ENCODE results near the gene SLC25A13.
"Not testable (repeated sequence)": the region's sequence is repeated elsewhere in the genome, so short reads cannot be mapped to it uniquely, and the experiment has no call there.

The SLC25A13 gene

GRCh38 chr7:96321658-96322372, at the start of gene SLC25A13:
Gene SLC25A13 (minus strand): TSS chr7:96322098. CDS start chr7:96321956, 142 bp downstream.
- DNase-seq (ENCODE audit: low read depth in 2 of 2): peak; percentile 21 to 25

GRCh38 chr7:96365916-96366315, 44.0 kb upstream of the SLC25A13 start:
- DNase-seq (ENCODE audit: low read depth in 2 of 2): not testable (repeated sequence)

GRCh38 chr7:96361116-96361857, 39.4 kb upstream of the SLC25A13 start:
- no peak for DNase-seq (ENCODE audit: low read depth in 2 of 2)

GRCh38 chr7:96359876-96360275, 38.0 kb upstream of the SLC25A13 start:
- no peak for DNase-seq (ENCODE audit: low read depth in 2 of 2)

- DNase-seq (ENCODE audit: low read depth in 2 of 2): not testable (repeated sequence)
Measured at GRCh38 chr7:96358236-96358971, 36.5 kb upstream of the SLC25A13 start.

- no peak for DNase-seq (ENCODE audit: low read depth in 2 of 2)
Measured at GRCh38 chr7:96355990-96356506, 34.1 kb upstream of the SLC25A13 start.

- no peak for DNase-seq (ENCODE audit: low read depth in 2 of 2)
Measured at GRCh38 chr7:96354881-96355280, 33.0 kb upstream of the SLC25A13 start.

GRCh38 chr7:96349572-96349971, 27.7 kb upstream of the SLC25A13 start:
- no peak for DNase-seq (ENCODE audit: low read depth in 2 of 2)

- no peak for DNase-seq (ENCODE audit: low read depth in 2 of 2)
Measured at GRCh38 chr7:96347471-96347870, 25.6 kb upstream of the SLC25A13 start.

GRCh38 chr7:96346293-96346953, 24.5 kb upstream of the SLC25A13 start:
- DNase-seq (ENCODE audit: low read depth in 2 of 2): no peak

GRCh38 chr7:96344236-96344635, 22.3 kb upstream of the SLC25A13 start:
- DNase-seq (ENCODE audit: low read depth in 2 of 2): no peak

GRCh38 chr7:96342049-96342448, 20.2 kb upstream of the SLC25A13 start:
- no peak for DNase-seq (ENCODE audit: low read depth in 2 of 2)

- DNase-seq (ENCODE audit: low read depth in 2 of 2): no peak
Measured at GRCh38 chr7:96337519-96337918, 15.6 kb upstream of the SLC25A13 start.

- DNase-seq (ENCODE audit: low read depth in 2 of 2): no peak
Measured at GRCh38 chr7:96332325-96332724, 10.4 kb upstream of the SLC25A13 start.

GRCh38 chr7:96331775-96332174, 9.9 kb upstream of the SLC25A13 start:
- no peak for DNase-seq (ENCODE audit: low read depth in 2 of 2)

- DNase-seq (ENCODE audit: low read depth in 2 of 2): no peak
Measured at GRCh38 chr7:96331233-96331632, 9.3 kb upstream of the SLC25A13 start.

- DNase-seq (ENCODE audit: low read depth in 2 of 2): no peak
Measured at GRCh38 chr7:96330193-96330592, 8.3 kb upstream of the SLC25A13 start.

GRCh38 chr7:96329241-96329640, 7.3 kb upstream of the SLC25A13 start:
- no peak for DNase-seq (ENCODE audit: low read depth in 2 of 2)

GRCh38 chr7:96328016-96328415, 6.1 kb upstream of the SLC25A13 start:
- no peak for DNase-seq (ENCODE audit: low read depth in 2 of 2)

GRCh38 chr7:96327429-96327828, 5.5 kb upstream of the SLC25A13 start:
- DNase-seq (ENCODE audit: low read depth in 2 of 2): no peak

GRCh38 chr7:96326752-96327151, 4.9 kb upstream of the SLC25A13 start:
- DNase-seq (ENCODE audit: low read depth in 2 of 2): not testable (repeated sequence)
